Activated effector memory CD4-positive, alpha-beta T cell treated with Interleukin-2 at 50 U/mL for 16 hours (primary cell): ENCODE data around the gene MAVS.

ENCODE experiments used
- DNase-seq: peaks from one replicate; pipeline ENCODE4 v3.0.0-alpha.2; 2020

Gene MAVS

GRCh38 chr20:3846740-3847428 is at the start of gene MAVS:
TSS of gene MAVS (plus strand) at chr20:3846834. CDS start at chr20:3854625, 7,791 bp downstream.
- peak; percentile 78 for DNase-seq

- DNase-seq = no peak
Measured at GRCh38 chr20:3797226-3797545, 49.4 kb upstream of the MAVS start.

- DNase-seq = peak; percentile 62
Measured at GRCh38 chr20:3797592-3798372, 48.9 kb upstream of the MAVS start.

GRCh38 chr20:3798373-3798768 is 48.3 kb upstream of the MAVS start:
- no peak for DNase-seq

- no peak for DNase-seq
Measured at GRCh38 chr20:3798908-3799248, 47.8 kb upstream of the MAVS start.

- no peak for DNase-seq
Measured at GRCh38 chr20:3800256-3800877, 46.3 kb upstream of the MAVS start.

- no peak for DNase-seq
Measured at GRCh38 chr20:3800878-3801260, 45.8 kb upstream of the MAVS start.

- no peak for DNase-seq
Measured at GRCh38 chr20:3801299-3801698, 45.3 kb upstream of the MAVS start.

- no peak for DNase-seq
Measured at GRCh38 chr20:3801846-3802245, 44.8 kb upstream of the MAVS start.

GRCh38 chr20:3802524-3803239 is 44.0 kb upstream of the MAVS start:
- DNase-seq = no peak

- DNase-seq = no peak
Measured at GRCh38 chr20:3803289-3803688, 43.3 kb upstream of the MAVS start.

GRCh38 chr20:3803854-3804253 is 42.8 kb upstream of the MAVS start:
- DNase-seq = no peak

- no peak for DNase-seq
Measured at GRCh38 chr20:3804254-3804751, 42.3 kb upstream of the MAVS start.

- no peak for DNase-seq
Measured at GRCh38 chr20:3804781-3805180, 41.9 kb upstream of the MAVS start.

- DNase-seq = no peak
Measured at GRCh38 chr20:3808544-3808943, 38.1 kb upstream of the MAVS start.

GRCh38 chr20:3811467-3812258 is 35.0 kb upstream of the MAVS start:
- peak; percentile 97 for DNase-seq

GRCh38 chr20:3812259-3812681 is 34.4 kb upstream of the MAVS start:
- no peak for DNase-seq

GRCh38 chr20:3812975-3813847 is 33.4 kb upstream of the MAVS start:
- no peak for DNase-seq

- DNase-seq = no peak
Measured at GRCh38 chr20:3813848-3814581, 32.6 kb upstream of the MAVS start.

- DNase-seq = no peak
Measured at GRCh38 chr20:3814928-3815495, 31.6 kb upstream of the MAVS start.
